Right lobe of liver (tissue), 4 donors: Measurements from ENCODE around the gene AIFM2.

Experiments
- CTCF ChIP-seq, 4 donors: fragments of 200-600 bp in 3 of 4; fragments of 450-650 bp in 1 of 4; IDR thresholded peaks; one replicate each; pipeline versions ENCODE4 v1.5.1 to v1.8.0; 2016 to 2022; ENCODE audit warnings: antibody characterized with exemption in 4 of 4, mild to moderate bottlenecking in 2 of 4
- POLR2A ChIP-seq: fragments of 450-650 bp; IDR thresholded peaks from one replicate; pipeline ENCODE4 v1.6.1; 2017; ENCODE audit warnings: antibody characterized with exemption, mild to moderate bottlenecking
- donor health status: DM: no; HTN: no; CAD: no.
- donor health status: DM: no; HTN: no; CAD: no.
- donor health status: DM: no; HTN: yes; CAD: no.

- TF ChIP-seq CTCF (IDR thresholded peaks at IDR 0.05) (no peak), POLR2A (no peak)
Observed at GRCh38 chr10:70119623-70120022, 13.0 kb downstream of the AIFM2 start.
